Stimulated activated CD4-positive, alpha-beta T cell treated with anti-CD3 and anti-CD28 coated beads, Interleukin-12 subunit alpha, Interleukin-12 subunit beta, amount 100 ng/mL, for 24 hours (primary cell): Measurements from ENCODE around the gene SLC12A7.
"Not testable (repeated sequence)": the region's sequence is repeated elsewhere in the genome, so short reads cannot be mapped to it uniquely, and the experiment has no call there.

Source experiments
- DNase-seq, 2 experiments: peaks; one replicate each; pipeline ENCODE4 v3.0.0-alpha.2; 2020; ENCODE audit warnings: low read depth in 2 of 2

The SLC12A7 gene

GRCh38 chr5:1095990-1096363, 15.9 kb downstream of the SLC12A7 start:
- DNase-seq: no peak

GRCh38 chr5:1095302-1095989, 16.4 kb downstream of the SLC12A7 start:
- no peak for DNase-seq

DNA sequence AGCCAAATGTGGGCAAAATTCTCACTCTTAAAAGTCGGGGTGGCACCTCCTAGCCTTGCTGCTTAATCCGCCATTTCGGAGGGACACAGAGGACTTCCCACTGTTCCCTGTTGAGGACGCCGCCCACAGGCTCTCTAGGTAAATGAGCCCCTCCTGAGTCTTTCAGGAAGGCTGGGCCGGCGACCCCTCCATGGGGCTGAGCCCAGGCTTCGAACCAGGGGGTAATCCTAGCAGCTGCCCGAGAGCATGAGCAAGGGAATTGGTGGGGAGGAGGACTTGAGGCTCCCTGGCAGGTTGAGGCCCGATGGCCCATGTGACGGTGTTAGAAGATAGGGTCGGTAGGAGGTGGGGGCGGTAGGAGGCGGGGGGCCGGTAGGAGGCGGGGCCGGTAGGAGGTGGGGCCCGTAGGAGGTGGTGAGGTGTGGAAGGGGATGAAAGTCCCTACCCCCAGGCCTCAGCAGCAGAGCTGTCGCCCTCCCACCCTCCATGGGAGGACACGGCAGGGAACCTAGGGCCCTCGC, 17.1 kb downstream of the SLC12A7 start:
- no peak for DNase-seq

DNA sequence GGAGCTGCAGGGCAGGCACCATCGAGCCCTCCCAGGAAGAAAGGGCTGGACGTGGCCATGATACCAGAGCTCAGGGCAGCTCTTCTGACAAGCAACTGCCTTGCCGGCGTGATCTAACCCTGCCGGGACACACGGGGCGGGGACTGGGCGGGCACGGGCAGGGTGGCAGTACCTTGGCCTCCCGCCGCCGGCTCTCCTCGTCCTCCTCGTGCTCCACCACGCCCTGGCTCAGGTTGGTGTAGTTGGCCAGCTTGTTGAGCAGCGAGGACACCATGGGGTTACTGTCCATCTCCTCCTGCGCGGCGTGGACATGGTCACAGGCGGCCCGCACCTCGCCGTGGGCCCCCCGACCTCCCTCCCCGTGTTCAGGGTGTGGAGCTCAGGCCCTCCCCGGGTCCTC, 18.5 kb downstream of the SLC12A7 start:
- DNase-seq: no peak

DNA sequence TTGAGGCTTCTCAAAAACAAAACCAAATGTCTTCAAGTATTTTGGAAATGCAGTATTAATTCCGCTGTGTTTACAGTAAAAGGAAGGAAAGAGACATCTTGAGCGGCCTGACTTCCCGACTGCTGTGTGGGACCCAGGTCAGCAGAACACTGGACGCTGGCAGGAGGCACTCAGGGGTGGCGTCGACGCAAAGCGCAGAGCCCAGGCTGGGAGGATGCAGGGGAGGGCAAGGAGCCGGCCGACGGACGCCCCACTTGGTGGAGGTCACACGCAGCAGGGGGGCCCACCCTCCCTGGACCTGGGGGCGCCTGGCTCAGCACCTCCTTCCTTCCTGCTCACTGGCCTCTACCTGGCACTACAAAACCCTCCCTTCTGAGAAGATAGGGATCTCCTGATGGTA, 19.7 kb downstream of the SLC12A7 start:
- DNase-seq: no peak

DNA sequence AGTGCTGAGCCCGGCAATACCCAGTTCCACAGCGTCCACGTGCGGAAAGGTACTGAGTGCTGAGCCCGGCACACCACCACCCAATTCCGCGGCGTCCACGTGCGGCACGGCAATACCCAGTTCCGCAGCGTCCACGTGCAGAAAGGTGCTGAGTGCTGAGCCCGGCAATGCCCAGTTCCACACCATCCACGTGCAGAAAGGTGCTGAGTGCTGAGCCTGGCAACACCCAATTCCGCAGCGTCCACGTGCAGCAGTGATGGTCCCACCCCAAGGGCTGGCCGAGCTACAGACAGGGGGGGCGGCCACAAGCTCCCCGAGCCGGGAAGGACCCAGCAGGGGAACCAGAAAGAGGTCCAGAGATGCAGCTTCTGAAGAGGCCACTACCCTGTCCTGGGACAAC, 20.2 kb downstream of the SLC12A7 start:
- DNase-seq: no peak

GRCh38 chr5:1090538-1090937, 21.3 kb downstream of the SLC12A7 start:
- DNase-seq: no peak

- no peak for DNase-seq
Measured at GRCh38 chr5:1089621-1090040, 22.2 kb downstream of the SLC12A7 start.

DNA sequence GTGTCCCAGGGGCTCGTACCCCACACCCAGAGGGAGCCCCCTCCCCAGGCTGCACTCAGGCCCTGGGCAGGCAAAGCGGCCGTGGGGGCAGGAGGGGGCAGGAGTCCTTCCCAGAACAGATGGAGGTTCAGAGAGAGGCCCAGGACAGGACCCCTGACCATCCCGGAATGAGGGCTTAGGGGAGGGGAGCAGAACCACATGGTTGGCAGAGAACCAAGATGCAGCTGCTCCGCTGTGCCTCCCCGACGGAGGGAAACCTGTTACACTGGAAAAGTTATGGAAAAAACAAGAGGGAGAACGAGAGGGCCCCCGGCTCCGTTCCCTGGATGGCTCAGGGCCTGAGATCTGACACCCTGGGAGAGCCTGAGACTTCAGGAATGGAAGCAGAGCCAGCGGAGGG, 22.7 kb downstream of the SLC12A7 start:
- DNase-seq: no peak

DNA sequence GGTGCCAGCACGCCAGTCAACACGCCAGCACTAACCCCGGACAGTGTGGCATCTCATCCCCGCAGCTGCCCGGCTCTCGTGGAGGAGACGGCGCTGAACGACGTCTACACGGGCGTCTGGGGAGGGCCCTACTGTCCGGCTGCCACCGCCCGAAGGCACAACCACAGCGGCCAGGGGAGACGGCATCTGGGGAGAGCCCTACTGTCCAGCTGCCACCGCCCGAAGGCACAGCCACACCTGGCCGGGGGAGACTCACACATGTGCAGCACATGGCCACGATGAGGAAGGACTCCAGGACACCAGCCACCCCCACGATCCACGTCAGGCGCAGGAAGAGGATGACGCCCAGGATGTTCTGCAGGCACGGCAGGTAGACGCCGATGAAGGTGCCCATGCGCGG, 23.1 kb downstream of the SLC12A7 start:
- no peak for DNase-seq

GRCh38 chr5:1088031-1088430, 23.8 kb downstream of the SLC12A7 start:
- DNase-seq: no peak

DNA sequence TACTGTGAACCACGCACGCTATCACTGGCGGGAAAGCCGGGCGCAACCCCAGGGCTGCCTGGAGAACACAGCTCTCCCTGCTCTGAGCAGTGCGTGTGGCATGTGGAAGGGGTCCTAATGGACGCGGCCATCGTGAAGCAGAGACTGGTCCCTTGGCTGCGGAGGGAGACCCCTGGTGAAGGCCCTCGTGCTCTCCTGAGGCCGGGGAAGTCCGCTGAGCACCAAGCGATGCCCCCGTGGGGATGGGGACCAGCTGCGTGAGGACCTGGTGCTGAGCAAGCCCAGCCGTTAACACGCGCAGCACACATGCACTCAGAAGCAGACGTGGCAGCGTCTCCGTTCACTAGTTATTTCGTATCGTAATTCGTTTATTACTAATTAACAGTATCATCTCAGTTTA, 24.4 kb downstream of the SLC12A7 start:
- DNase-seq: no peak

DNA sequence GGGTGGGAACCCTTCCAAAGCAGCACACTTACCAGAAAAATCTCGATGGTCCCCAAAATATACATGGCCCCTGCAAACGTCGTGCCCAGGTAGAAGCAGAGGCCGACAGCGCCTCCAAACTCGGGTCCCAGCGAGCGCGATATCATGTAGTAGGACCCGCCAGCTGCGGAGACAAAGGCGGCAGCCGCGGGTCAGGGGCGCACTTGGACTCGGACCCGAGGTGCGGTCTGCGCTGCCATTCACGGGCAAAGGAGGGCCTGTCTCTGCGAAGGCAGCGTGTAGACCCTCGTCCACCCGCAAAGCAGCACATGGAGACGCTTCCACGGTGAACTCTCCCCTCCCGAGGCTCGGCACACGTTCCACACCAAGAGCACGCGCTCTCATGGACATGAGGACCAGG, 25.0 kb downstream of the SLC12A7 start:
- no peak for DNase-seq

DNA sequence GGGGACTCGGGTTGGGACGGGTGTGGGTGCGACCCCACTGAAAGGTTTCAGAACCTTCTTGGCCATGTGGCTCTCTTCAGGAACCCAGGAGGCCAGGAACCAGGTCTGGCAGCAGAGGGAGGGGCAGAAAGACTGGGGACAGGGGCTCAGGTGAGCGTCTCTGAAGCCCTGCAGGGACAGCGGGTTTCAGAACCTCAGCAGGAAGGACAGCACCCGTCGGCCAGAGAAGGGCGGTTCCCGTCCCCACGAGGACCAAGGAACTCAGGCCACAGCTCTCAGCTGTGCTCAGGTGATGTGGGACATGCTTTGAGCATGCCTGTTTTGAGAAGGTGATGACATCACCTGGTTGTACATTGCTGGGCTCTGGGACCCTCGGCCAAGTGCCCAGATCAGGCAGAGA, 25.7 kb downstream of the SLC12A7 start:
- no peak for DNase-seq

- DNase-seq: no peak
Measured at GRCh38 chr5:1085391-1085790, 26.5 kb downstream of the SLC12A7 start.

GRCh38 chr5:1083823-1084605, 27.8 kb downstream of the SLC12A7 start:
- no peak for DNase-seq

GRCh38 chr5:1083026-1083425, 28.8 kb downstream of the SLC12A7 start:
- not testable (repeated sequence) for DNase-seq

DNA sequence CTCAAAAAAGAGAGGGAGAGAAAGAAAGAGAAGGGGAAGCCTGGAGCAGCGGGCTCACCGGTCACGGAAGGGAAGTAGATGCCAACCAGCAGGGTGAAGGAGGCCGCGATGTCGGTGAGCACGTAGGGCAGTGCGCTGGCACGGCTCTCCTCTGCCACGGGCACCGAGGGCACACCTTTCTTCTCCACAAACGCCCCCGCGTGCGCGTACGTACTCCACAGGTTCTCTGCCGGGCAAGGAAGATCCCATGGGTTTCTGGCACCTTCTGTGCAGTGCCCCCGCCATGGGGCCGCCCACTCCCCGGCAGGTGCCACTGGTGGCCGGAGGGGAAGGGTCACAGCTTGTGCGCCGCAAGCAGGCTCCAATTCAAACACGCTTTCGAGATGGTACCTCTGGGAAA, 30.3 kb downstream of the SLC12A7 start:
- DNase-seq: no peak

- no peak for DNase-seq
Measured at GRCh38 chr5:1080432-1080831, 31.4 kb downstream of the SLC12A7 start.

DNA sequence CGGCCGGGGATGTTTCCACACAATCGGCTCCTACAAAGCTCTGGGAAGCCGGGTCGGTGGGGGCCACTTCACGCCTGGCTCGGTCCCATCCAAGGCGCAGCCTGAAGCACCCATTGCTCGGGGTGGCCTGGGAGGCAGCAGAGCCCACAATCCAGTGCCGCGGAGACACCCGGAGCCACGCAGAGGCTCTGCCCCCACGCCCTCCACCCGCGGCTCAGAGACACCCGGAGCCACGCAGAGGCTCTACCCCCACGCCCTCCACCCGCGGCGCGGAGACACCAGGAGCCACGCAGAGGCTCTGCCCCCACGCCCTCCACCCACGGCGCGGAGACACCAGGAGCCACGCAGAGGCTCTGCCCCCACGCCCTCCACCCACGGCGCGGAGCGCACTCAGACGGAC, 31.9 kb downstream of the SLC12A7 start:
- no peak for DNase-seq

DNA sequence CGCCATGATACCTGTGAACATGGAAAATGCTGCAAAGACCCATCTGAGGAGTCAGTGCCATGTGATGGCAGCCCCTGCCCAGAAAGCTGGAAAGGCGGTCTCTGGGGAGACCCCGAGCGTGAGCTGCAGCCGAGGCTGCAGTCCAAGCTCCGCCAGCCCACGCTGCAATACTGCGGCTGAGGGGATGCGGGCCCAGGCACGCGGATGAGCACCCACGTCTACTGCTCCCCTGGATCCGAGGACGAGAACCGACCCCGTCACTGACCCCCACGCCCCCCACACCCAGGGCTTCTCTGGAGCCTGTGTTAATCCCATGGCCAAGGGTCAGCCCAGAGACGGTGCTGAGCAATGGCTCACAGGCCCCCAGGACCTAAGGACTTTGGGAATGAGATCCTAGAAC, 32.4 kb downstream of the SLC12A7 start:
- no peak for DNase-seq

GRCh38 chr5:1078851-1079250, 33.0 kb downstream of the SLC12A7 start:
- DNase-seq: no peak

GRCh38 chr5:1078206-1078605, 33.7 kb downstream of the SLC12A7 start:
- DNase-seq: no peak
